HepG2 (cell line): ENCODE measurements around the gene GINS3. TPM values are rescaled to one million over a fixed set of nuclear protein-coding genes. Genes with fewer than 3 reads are reported as not detected.
"Not testable (repeated sequence)": the region's sequence is repeated elsewhere in the genome, so short reads cannot be mapped to it uniquely, and the experiment has no call there.

Experiments
- ATAC-seq: fragments of 200-7000 bp; cut with Tn5 transposase; 3 replicates; pipeline ENCODE4 v1.9.1; 2020; ENCODE audit warnings: mild to moderate bottlenecking, moderate library complexity
- BruUV-seq: library from RNA; stranded (reverse); fragments of 400-500 nt; replicated peaks from 2 replicates; lab custom pipeline; 2021; lab: Mats Ljungman, UMichigan
- CTCF ChIA-PET: fragments of 300-600 bp; formaldehyde crosslinking; extraction: SDS; loops from one replicate; lab custom pipeline; 2021; ENCODE audit warnings: low total read pairs, inconsistent platforms, low intra/inter-chr PET ratio; lab: Yijun Ruan, JAX
- POLR2A ChIA-PET: fragments of 350-600 bp; sonication (Branson Sonifier 250); formaldehyde crosslinking; loops from one replicate; lab custom pipeline; 2020; ENCODE audit warnings: antibody characterized with exemption, inconsistent platforms; lab: Yijun Ruan, JAX
- DNase-seq: peaks from one replicate; pipeline ENCODE4 v3.0.0-alpha.2; 2015; ENCODE audit warnings: low spot score
- FAIRE-seq: peaks from 3 replicates; lab custom pipeline; 2011; peaks lifted over from hg19 to GRCh38; lab: Jason Lieb, UNC
- H2AFZ ChIP-seq: one replicate; pipeline ENCODE4 v1.6.1; 2011; ENCODE audit warnings: low read length, inconsistent platforms
- H3K27ac ChIP-seq: fragments of 300-600 bp; 3 replicates; pipeline ENCODE4 v1.8.0; 2011; ENCODE audit warnings: mixed run types, mild to moderate bottlenecking, mixed read lengths, low read length, inconsistent platforms; ENCODE audit not compliant: insufficient read depth; ENCODE audit errors: extremely low read length
- H3K27me3 ChIP-seq, 2 experiments: fragments of 200-600 bp in 1 of 2; 2 replicates in 1 of 2; 3 replicates in 1 of 2; pipeline versions ENCODE4 v1.6.0 to v1.8.0; 2011; ENCODE audit warnings: low read length in 2 of 2, mild to moderate bottlenecking in 2 of 2, moderate library complexity in 2 of 2, inconsistent platforms in 1 of 2; ENCODE audit not compliant: insufficient read depth in 2 of 2, control insufficient read depth in 1 of 2
- H3K36me3 ChIP-seq, 2 experiments: fragments of 200-600 bp in 1 of 2; replicated peaks in 1 of 2; 2 replicates in 1 of 2; 3 replicates in 1 of 2; pipeline versions ENCODE4 v1.5.1 to v1.8.0; 2011; ENCODE audit warnings: low read length in 2 of 2, inconsistent platforms in 1 of 2; ENCODE audit not compliant: insufficient read depth in 2 of 2, control insufficient read depth in 1 of 2
- H3K4me1 ChIP-seq: 2 replicates; pipeline ENCODE4 v1.5.1; 2012; ENCODE audit warnings: low read length, inconsistent platforms; ENCODE audit not compliant: insufficient read depth
- H3K4me2 ChIP-seq: 2 replicates; pipeline ENCODE4 v1.6.0; 2011; ENCODE audit warnings: low read depth, low read length, inconsistent platforms
- H3K4me3 ChIP-seq, 3 experiments: fragments of 200-600 bp in 1 of 3; sonication (generic), shearing (Covaris generic) in 1 of 3; replicated peaks in 1 of 3; 2 replicates each; pipeline ENCODE4 v1.5.1; 2011 to 2016; ENCODE audit warnings: low read length in 3 of 3, inconsistent platforms in 2 of 3, low read depth in 2 of 3, mild to moderate bottlenecking in 2 of 3, control low read depth in 1 of 3, mixed read lengths in 1 of 3; ENCODE audit not compliant: insufficient read depth in 1 of 3
- H3K79me2 ChIP-seq: one replicate; pipeline ENCODE4 v1.6.1; 2011; ENCODE audit warnings: low read length, inconsistent platforms; ENCODE audit not compliant: insufficient read depth
- H3K9ac ChIP-seq: 2 replicates; pipeline ENCODE4 v1.6.0; 2011; ENCODE audit warnings: mild to moderate bottlenecking, low read depth, low read length, inconsistent platforms; ENCODE audit not compliant: insufficient read depth
- H3K9me3 ChIP-seq: 2 replicates; pipeline ENCODE4 v1.5.1; 2012; ENCODE audit warnings: mild to moderate bottlenecking, low read length
- H4K20me1 ChIP-seq: 2 replicates; pipeline ENCODE4 v1.6.0; 2011; ENCODE audit warnings: inconsistent platforms, mild to moderate bottlenecking, low read length, moderate library complexity; ENCODE audit not compliant: insufficient read depth
- CEBPB ChIP-seq: IDR thresholded peaks from 2 replicates; pipeline ENCODE4 v1.6.1; 2011; ENCODE audit warnings: low read depth, low read length, improper control_type of control experiment, borderline replicate concordance
- DDIT3 ChIP-seq: sonication (generic); formaldehyde crosslinking; IDR thresholded peaks from 2 replicates; pipeline ENCODE4 v1.4.0; 2020; ENCODE audit warnings: mild to moderate bottlenecking, missing genetic modification reagents
- PATZ1 ChIP-seq: sonication (generic); formaldehyde crosslinking; IDR thresholded peaks from 2 replicates; pipeline ENCODE4 v1.4.0; 2020; ENCODE audit warnings: missing genetic modification reagents
- WGBS: methylation state at CpG from one replicate; pipeline ENCODE4 v1.1.6; 2017; ENCODE audit warnings: low lambda C conversion rate; 5-methylcytosine and 5-hydroxymethylcytosine counted together
- in situ Hi-C: cut with HindIII; loops from 2 replicates; pipeline ENCODE4 v1.10.0; 2017; ENCODE audit warnings: low pct_unique_long_range_greater_than_20kb; ENCODE audit not compliant: extremely low pct_ligation_motif_present
- intact Hi-C: fragments of 100-400 bp; cut with micrococcal nuclease; formaldehyde crosslinking; loops from one replicate; pipeline ENCODE4 v1.10.0; 2022; ENCODE audit not compliant: unreplicated experiment
- polyA plus RNA-seq, 8 experiments: library from polyadenylated mRNA; depleted of rRNA in 3 of 8; stranded (reverse) in 7 of 8; unstranded in 1 of 8; fragments of >200 nt; fragmentation: Illumina TruSeq in 4 of 8; extraction: Trizol in 4 of 8; gene quantifications; 2 replicates each; pipeline versions ENCODE4 v1.2.1 to v1.2.3, GENCODE V29; 2011 to 2016; ENCODE audit warnings: low read depth in 4 of 8, missing spikeins in 1 of 8, mixed read lengths in 1 of 8; ENCODE audit not compliant: insufficient read depth in 1 of 8
- total RNA-seq, 5 experiments: library from RNA; depleted of rRNA; stranded (reverse); fragments of >200 nt; fragmentation: Illumina TruSeq; extraction: Trizol; gene quantifications; 2 replicates each; pipeline ENCODE4 v1.2.3, GENCODE V29; 2016; ENCODE audit warnings: low read depth in 1 of 5

Gene GINS3
- total and polyA plus RNA-seq, 2 of the 13 experiments (the other 11 are each of a cell fraction or from before 2014, with no cell fraction given): 6.5 to 19.3 TPM

- H3K9ac ChIP-seq, H3K36me3 ChIP-seq, intact Hi-C loops, H3K27me3 ChIP-seq, H2AFZ ChIP-seq, BruUV-seq, in situ Hi-C loops, POLR2A ChIA-PET, H3K9me3 ChIP-seq, H3K27ac ChIP-seq, ATAC-seq, CTCF ChIA-PET, H3K4me3 ChIP-seq, FAIRE-seq, H4K20me1 ChIP-seq, H3K4me2 ChIP-seq, DNase-seq: not testable (repeated sequence)
- H3K4me1 ChIP-seq: peaks cover 24% of the 10 kb centered on the region
- H3K79me2 ChIP-seq: peaks cover 11% of the 10 kb centered on the region
- WGBS: 97% methylated on average over 6 of the region's 26 CpGs
Measured at GRCh38 chr16:58396897-58397296, 4.6 kb downstream of the GINS3 start.

GRCh38 chr16:58399718-58400633 is 7.7 kb downstream of the GINS3 start:
- H3K36me3 ChIP-seq: peaks cover 4 to 8% of the 10 kb centered on the region in 2 experiments; a peak in 4 of 5 replicates
- H3K27ac ChIP-seq: no peak overlapping the region
- in situ Hi-C loops: no loop called here
- TF ChIP-seq CEBPB (peak; percentile 12; the same call in 1 of the 2 replicates), PATZ1 (CRISPR knock-in tag) (no peak), DDIT3 (CRISPR knock-in tag) (no peak)
- TF ChIP-seq, all 625 proteins: peak for 1
- no peak for DNase-seq
- 100% methylated on average over 1 of the region's 1 CpG for WGBS
- Histone ChIP-seq H3K4me1 (peaks cover under 1% of the 10 kb centered on the region), H3K9ac (no peak overlapping the region), H3K9me3 (no peaks in the 10 kb centered on the region), H3K4me3 (no peak overlapping the region), H3K27me3 (no peaks in the 10 kb centered on the region), H4K20me1 (no peaks in the 10 kb centered on the region), H3K79me2 (no peaks in the 10 kb centered on the region), H2AFZ (no peak overlapping the region), H3K4me2 (no peak overlapping the region)
- no TSS peak for BruUV-seq
- no peak for FAIRE-seq
- POLR2A ChIA-PET: no interaction called here
- CTCF ChIA-PET: no interaction called here
- no peak for ATAC-seq
- intact Hi-C loops: no loop called here
